ENCODE data around the gene URM1. TPM values are rescaled to one million over a fixed set of nuclear protein-coding genes. Genes with fewer than 3 reads are reported as not detected.

The URM1 gene
- total RNA-seq, 1 donor from 2014 or later: 96.1 TPM

DNA sequence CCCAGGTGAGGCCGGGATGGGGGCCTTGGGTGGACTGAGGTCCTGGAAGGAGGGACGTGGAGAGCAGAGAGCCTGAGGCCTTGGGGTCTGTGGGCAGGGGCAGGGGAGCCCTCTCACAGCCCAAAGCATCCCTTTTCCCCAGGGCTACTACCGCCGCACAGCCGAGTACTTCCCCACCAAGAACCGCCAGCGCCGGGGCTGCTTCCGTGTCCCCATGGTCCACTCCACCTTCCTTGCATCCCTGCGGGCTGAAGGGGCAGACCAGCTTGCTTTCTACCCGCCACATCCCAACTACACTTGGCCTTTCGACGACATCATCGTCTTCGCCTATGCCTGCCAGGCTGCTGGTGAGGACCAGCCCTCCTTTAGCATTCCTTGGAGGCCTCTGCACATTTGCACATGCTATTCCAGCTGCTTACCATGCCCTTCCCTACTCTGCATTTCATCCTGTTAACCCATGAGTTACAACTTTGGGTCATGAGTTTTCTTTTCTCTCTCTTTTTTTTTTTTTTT lies 53.1 kb downstream of the URM1 start:
- no peak for DNase-seq (ENCODE audit: low spot score)
- peaks cover 2% of the 10 kb centered on the region for H3K27me3 Mint-ChIP-seq (ENCODE audit: unreplicated experiment)
- H3K9me3 Mint-ChIP-seq (ENCODE audit: unreplicated experiment): no peaks in the 10 kb centered on the region
- TF ChIP-seq CTCF (IDR thresholded peaks at IDR 0.05; ENCODE audit: unreplicated experiment): no peak
- peaks cover 4% of the 10 kb centered on the region for H3K36me3 Mint-ChIP-seq (ENCODE audit: low read depth, unreplicated experiment)
- peaks cover 6% of the 10 kb centered on the region for H3K4me1 Mint-ChIP-seq (ENCODE audit: unreplicated experiment)
- H3K27ac Mint-ChIP-seq (ENCODE audit: unreplicated experiment): no peak overlapping the region
- peak overlapping the region; percentile 74 for H3K4me3 Mint-ChIP-seq (ENCODE audit: unreplicated experiment)

GRCh38 chr9:128428644-128429512 lies 57.7 kb downstream of the URM1 start:
- H3K36me3 Mint-ChIP-seq (ENCODE audit: low read depth, unreplicated experiment): peaks cover 4% of the 10 kb centered on the region
- H3K27ac Mint-ChIP-seq (ENCODE audit: unreplicated experiment): no peak overlapping the region
- H3K4me1 Mint-ChIP-seq (ENCODE audit: unreplicated experiment): peaks cover 3% of the 10 kb centered on the region
- TF ChIP-seq CTCF (IDR thresholded peaks at IDR 0.05; ENCODE audit: unreplicated experiment): no peak
- H3K27me3 Mint-ChIP-seq (ENCODE audit: unreplicated experiment): peaks cover 2% of the 10 kb centered on the region
- no peak overlapping the region for H3K4me3 Mint-ChIP-seq (ENCODE audit: unreplicated experiment)
- no peaks in the 10 kb centered on the region for H3K9me3 Mint-ChIP-seq (ENCODE audit: unreplicated experiment)
- no peak for DNase-seq (ENCODE audit: low spot score)

GRCh38 chr9:128429513-128430086 lies 58.4 kb downstream of the URM1 start:
- H3K27me3 Mint-ChIP-seq (ENCODE audit: unreplicated experiment): peaks cover 2% of the 10 kb centered on the region
- TF ChIP-seq CTCF (IDR thresholded peaks at IDR 0.05; ENCODE audit: unreplicated experiment): no peak
- no peak overlapping the region for H3K27ac Mint-ChIP-seq (ENCODE audit: unreplicated experiment)
- DNase-seq (ENCODE audit: low spot score): no peak
- no peaks in the 10 kb centered on the region for H3K9me3 Mint-ChIP-seq (ENCODE audit: unreplicated experiment)
- H3K36me3 Mint-ChIP-seq (ENCODE audit: low read depth, unreplicated experiment): peaks cover 4% of the 10 kb centered on the region
- H3K4me1 Mint-ChIP-seq (ENCODE audit: unreplicated experiment): peaks cover 3% of the 10 kb centered on the region
- peak overlapping the region; percentile 25 for H3K4me3 Mint-ChIP-seq (ENCODE audit: unreplicated experiment)

DNA sequence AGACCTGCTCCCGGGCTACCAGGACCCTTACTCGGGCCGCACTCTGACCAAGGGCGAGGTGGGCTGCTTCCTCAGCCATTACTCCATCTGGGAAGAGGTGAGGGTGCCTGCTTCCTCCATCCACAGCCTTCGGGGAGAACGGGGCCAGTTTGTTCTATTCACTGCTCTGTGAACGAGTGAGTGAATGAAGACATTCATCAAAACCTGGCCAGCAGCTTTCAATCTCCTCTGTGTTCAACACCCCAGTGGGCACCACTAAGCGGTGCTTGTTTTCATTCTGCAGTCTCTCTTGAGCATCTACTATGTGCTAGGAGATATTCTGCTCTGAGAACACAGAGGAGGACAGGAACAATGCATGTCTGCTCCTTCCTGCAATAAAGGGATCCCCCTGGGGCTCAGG lies 60.0 kb downstream of the URM1 start:
- Mint-ChIP-seq H3K9me3 (ENCODE audit: unreplicated experiment) (no peaks in the 10 kb centered on the region), H3K27ac (ENCODE audit: unreplicated experiment) (no peak overlapping the region), H3K27me3 (ENCODE audit: unreplicated experiment) (peaks cover 5% of the 10 kb centered on the region), H3K4me3 (ENCODE audit: unreplicated experiment) (no peak overlapping the region), H3K36me3 (ENCODE audit: low read depth, unreplicated experiment) (peaks cover 4% of the 10 kb centered on the region), H3K4me1 (ENCODE audit: unreplicated experiment) (peaks cover 3% of the 10 kb centered on the region)
- TF ChIP-seq CTCF (IDR thresholded peaks at IDR 0.05; ENCODE audit: unreplicated experiment): no peak
- no peak for DNase-seq (ENCODE audit: low spot score)

DNA sequence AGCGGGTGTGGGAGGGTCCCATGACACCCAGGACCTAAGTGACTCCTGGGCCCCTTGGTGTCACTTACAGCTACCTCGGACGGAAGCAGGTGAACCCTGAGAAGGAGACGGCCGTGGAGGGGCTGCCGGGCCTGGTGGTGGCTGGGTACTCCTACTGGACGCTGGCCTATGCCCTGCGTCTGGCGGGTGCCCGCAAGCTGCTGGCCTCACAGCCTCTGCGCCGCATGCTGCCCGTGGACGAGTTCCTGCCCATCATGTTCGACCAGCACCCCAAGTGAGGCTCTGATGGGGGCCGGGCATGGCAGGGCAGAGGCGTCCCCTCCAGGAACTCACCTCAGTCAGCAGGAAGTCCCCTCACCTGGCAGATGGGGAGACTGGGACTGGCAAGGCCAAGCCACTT lies 63.2 kb downstream of the URM1 start:
- Mint-ChIP-seq H3K27ac (ENCODE audit: unreplicated experiment) (no peak overlapping the region), H3K4me3 (ENCODE audit: unreplicated experiment) (no peak overlapping the region), H3K27me3 (ENCODE audit: unreplicated experiment) (peaks cover 3% of the 10 kb centered on the region), H3K36me3 (ENCODE audit: low read depth, unreplicated experiment) (peaks cover 2% of the 10 kb centered on the region), H3K4me1 (ENCODE audit: unreplicated experiment) (no peaks in the 10 kb centered on the region), H3K9me3 (ENCODE audit: unreplicated experiment) (no peaks in the 10 kb centered on the region)
- no peak for TF ChIP-seq CTCF (IDR thresholded peaks at IDR 0.05; ENCODE audit: unreplicated experiment)
- no peak for DNase-seq (ENCODE audit: low spot score)

All from endothelial cell (in vitro differentiated cells).